Cortex of kidney (tissue), 1 donor: ENCODE measurements around the gene GLIS1.

Experiments used
- DNase-seq: peaks from one replicate; lab custom pipeline; 2025; lab: John Stamatoyannopoulos, UW

The GLIS1 gene

DNA sequence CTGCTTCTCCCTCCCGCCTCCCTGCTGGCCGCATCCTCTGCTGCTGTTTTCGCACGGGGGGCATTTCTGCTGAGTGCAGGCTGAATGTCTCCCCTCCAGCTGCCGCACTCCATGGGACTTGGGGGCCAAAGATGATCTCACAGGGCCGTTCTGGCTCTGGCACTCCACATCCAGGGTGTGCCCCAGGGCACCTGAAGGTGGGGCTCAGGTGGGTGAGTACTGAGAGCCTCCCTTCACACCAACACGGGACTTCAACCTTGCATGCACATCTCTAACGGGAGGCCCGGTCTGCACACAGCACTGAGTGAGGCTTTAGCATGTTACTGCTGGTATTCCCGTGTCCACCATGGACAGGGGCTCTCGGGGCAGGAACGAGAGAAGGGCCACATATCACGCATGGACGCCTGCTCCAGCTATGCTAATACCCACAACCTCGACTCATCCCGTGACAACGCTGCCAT is 190.9 kb downstream of the GLIS1 start:
- no peak for DNase-seq

DNA sequence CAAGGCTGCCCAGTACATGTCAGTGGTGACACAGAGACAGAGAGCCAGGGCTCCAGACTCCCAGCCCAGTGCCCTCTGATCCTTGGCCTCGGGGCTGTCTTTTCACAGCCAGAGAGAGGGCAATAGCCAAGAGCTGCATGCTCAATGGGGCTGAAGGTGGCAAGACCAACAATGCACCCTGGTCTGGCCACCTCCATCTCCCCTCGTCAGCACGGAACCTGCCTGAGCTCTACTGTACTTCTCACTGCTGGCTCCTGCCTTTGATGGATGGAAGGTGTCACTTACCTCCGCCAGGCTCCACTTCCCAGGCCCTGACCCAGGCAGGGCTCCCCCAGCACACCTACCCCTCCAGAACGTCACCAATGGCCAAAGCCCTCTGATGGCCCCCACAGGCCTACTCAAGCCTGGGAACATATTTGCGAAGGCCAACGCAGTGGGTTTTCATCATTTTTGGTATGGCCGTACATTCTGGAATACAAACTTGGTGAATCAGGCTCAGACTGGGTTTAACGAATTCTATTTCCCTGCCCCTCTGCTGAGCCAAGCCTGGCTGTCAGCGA is 191.7 kb downstream of the GLIS1 start:
- DNase-seq = no peak

DNA sequence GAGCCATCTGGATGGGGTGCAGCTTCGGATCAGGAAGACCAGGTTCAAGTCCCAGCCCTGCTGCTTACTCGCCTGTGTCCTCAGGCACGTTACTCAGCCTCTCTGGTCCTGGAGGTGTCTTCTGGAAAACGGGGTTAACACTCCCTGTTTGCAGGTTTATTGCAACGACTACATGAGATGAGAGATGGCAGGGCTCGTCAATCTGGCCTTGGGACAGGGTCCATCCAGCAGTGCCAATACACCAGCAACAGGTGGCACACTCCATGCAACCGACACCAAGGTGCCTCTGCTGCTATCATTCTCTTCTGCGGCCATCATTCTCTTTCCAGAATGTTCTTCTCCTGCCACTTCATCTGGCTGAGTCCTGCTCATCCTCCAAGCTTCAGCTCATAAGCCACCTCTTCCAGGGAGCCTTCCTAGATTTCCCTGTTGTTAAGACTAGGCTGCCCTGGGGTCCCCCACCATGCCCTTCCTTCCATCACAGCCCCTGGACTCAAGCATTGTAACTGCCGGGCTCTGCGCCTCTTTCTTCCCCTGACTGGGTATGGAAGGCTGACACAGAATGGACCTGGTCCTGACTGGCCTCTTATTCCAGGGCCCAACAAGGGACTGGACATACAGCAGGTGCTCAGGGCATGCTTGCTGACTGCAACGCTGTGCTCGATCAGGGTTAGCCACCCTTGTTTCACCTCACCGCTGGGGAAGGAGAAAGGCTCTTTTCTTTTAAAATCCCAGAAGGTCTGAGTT is 192.4 kb downstream of the GLIS1 start:
- DNase-seq = no peak

DNA sequence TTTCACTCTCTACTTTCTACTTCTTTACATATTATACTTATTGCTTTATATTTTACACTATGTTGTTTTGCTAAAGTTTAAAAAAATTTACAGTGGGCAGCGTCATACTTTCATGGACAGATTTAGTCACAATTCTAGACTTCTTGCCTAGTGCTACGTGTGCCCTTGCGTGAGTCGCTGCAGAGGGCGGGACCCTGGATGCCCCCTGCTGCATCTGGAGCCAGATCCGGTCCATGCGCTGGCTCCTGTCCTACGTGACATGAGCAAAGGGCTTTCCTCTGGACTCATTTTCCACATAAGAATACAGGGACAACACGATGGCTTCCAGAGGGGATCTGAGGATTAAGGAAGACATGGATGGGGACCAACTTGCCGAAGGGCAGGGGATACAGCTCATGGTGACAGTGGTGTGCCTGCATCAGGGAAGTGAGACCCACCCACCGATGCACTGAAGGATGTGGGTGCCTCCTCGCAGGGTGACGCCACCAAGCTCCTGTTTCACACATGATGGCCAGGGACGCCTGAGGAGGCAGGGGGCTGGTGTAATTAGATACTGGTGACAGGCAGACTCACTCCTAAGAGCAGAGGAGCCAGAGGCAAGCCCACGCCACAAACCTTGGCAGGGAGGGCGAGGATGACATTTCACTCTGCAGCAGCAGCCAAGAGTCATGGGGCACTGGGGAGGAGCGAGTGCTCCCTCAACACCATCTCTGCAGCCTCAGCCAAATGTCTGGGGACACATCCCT is 193.1 kb downstream of the GLIS1 start:
- no peak for DNase-seq

DNA sequence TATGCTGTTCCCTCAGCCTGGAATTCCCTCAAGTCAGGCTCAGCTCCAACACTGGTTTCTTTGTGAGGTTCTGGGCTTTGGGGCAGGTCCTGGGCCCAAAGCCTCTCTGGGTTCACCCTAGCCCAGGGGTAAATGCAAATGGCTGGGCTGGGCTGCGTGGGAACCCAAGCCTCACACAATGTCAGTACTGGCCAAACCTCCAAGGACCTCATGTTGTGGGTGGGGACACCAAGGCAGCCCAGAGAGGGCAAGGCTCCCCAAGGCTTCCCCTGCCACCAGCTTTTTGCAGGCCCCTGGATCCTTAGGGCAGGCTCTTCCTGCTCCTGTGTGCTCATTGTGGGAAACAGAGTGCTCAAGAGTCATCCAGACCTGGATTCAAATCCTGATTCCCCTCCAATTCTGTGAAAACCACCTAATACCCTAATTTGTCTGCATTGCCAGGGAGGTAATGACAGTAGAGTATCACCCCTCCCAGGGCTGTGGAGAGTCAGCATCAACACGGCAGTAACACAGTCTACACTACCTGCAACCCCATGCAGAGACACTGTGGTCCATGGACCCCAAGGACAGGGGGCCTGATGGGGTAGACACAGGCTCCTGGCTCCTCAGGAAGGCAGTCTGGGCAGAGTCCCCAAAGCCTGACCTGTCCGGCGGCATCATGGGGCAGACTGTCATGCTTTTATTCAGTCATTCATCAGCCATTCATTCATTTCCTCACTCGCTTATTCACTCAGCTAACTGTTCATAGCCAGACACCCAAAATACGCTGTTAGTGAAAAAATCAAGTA is 194.0 kb downstream of the GLIS1 start:
- DNase-seq = no peak

DNA sequence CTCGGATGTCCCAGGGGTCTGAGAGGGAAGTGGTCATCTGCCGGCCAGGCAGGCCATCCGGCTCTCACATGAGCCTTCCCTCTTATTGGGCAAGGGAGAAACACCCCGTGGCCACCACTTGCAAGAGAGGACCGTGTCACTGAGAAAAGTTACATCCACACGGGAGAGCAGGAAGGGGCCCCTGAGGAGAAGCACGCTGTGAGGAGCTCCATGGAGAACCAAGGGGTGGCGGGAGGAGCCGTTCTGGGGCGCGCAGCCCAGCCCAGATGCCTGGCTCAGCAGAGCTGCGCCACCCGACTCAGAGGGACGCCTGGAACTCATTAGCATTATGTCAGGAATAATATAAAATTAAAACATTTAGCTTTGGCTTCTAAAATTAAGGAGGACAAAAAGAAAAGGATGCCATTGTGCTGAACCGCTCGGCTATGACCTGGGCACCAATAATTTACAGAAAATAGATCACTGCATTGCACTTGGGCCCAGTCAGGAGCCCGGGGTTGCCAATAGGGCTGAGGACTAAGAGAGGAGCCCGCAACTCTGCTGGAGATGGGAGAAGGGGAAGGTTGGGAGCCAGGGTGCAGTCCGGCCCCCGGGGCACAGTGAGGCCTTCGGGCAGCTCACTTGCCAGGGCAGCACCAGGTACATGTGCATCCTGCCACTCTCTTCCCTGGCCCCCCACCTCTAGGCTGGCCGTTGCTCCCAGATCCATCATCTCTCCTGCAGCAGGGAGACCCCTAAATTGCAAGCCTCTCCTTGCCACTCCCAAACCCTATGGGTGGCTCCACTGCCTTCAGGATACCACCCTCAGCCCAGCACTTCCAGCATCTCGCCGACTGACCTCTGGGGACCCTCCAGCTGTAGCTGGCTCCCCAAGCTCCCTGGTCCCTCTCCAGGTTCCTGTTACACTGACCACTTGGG is 194.9 kb downstream of the GLIS1 start:
- DNase-seq = no peak

DNA sequence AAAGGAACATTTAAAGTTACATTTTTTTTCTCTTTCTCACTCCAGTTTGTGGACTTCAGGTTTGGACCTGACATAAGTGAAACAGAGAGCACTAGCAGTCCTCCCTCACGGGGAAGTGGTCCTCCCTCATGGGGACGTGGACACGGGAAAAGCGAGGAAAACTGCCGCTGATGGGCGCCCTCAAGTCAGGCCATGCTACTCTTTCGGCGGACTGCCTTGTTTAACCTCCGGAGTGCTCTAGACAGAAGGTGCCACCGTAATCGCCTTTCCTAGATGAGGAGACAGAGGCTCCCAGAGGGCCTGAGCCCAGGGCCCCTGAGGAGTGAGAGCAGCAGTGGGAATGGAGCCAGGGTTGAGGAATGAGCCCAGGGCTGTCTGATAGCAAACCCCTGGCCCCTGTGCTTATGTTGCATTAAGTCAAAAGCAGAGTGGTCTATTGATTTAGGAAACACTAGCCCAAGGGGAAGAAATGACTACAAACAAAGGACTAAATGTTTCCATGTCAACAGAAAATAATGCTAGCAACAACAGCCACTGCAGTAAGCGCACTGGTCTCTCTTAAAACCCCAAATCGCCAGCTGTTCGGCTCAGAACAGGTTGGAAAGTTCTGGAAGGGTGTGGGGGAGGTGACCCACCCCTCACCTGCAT is 195.7 kb downstream of the GLIS1 start:
- DNase-seq = no peak

DNA sequence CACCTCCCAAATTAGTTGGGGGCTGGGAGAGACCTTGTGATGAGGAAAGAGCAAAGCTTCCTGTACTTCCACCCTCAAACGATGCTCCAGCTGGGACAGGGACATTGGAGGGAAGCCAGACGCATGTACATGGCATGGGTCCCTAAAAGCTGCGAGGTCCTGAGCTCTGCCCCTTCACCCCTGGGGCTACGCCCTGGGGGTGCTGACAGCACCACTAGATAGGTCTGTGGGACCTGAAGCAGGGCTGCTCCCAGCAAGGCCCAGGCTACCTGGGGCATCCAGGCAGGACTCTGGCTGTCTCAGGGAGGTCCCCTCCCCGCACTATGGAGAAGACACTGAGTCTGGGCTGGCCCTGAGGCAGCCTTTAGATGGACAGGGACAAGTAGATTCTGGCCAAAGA is 196.4 kb downstream of the GLIS1 start:
- DNase-seq = no peak

DNA sequence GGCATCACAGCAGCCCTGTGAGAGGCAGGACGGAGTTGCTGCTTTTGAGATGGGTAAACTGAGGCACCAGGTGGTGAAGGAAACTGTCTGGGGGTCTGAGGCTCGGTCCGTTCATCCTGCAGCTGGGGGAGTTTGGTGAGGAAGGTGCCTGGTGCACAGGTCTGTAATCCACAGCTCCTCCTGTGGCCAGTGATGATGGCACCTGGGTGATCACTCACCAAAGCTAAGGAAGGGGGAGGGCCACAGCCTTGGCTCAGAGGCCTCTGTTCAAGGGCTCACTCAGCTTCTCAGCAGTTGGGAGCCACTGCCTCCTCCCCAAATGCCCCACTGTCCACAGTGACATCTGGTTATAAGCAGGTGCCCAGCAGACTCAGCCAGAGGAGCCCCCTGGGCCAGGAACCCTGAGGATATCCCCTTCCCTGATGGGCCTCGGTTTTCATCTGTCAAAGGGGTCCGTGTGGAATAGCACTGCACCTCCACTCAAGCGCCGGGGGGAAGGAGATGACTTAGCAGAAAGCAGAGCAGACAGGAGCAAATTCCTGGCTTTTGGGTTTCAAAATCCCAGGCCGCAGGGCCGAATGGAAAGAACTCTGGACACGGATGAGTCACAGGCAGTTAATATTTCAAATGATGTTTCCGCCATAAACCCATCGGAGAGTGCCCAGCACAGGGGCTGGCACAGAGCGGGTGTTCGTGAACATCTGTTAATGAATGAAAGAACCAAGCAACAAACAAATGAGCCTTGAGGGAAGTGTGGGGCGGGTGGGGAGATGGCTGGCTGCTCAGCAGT is 197.0 kb downstream of the GLIS1 start:
- DNase-seq = no peak

DNA sequence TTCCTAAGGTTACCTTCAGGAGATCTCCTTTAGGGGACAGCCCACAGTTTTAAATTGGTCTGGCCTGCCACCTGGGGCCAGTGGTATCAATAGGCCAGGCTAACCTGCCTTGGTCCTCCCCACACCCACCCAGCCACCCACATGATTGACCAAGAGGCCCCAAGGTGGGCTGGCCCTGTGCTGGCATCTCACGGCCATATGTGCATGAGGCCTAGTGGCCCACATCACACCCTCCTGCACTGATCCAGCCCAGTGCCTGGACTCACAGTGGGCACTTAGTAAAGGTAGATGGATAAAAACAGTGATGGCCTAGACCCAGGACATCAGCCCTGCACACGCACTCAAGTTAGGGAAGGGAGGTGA is 197.7 kb downstream of the GLIS1 start:
- DNase-seq = no peak

DNA sequence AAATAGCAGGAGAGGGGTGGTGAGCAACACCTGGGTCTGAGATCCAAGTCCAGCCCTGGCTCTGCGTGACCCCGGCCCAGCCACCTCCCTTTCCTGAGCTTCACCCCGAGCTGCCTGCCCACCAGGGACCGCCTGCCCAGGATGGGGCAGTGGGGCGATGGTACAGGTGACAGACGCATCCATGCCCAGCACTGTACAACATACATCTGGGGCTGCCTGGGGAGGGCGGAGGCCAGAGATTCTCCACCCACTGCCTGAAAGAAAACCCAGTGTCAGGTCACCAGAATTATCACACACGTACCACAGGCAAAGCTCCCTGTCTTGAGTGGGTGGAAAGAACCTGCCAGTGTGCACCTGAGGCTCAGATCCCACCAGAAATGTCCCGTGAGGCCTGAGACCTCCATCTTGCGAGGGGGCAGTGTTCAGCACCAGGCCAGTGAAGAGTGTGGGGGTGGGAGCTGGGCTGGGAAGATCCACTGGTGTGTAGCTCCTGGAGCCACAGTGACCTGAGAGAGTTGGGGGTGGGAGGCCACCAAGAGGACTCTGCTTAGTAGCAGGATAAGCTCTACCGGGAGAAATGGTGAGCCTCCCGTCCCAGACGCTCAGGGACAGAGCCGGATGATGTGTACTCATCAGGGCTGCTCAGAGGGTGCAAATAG is 198.2 kb downstream of the GLIS1 start:
- no peak for DNase-seq

DNA sequence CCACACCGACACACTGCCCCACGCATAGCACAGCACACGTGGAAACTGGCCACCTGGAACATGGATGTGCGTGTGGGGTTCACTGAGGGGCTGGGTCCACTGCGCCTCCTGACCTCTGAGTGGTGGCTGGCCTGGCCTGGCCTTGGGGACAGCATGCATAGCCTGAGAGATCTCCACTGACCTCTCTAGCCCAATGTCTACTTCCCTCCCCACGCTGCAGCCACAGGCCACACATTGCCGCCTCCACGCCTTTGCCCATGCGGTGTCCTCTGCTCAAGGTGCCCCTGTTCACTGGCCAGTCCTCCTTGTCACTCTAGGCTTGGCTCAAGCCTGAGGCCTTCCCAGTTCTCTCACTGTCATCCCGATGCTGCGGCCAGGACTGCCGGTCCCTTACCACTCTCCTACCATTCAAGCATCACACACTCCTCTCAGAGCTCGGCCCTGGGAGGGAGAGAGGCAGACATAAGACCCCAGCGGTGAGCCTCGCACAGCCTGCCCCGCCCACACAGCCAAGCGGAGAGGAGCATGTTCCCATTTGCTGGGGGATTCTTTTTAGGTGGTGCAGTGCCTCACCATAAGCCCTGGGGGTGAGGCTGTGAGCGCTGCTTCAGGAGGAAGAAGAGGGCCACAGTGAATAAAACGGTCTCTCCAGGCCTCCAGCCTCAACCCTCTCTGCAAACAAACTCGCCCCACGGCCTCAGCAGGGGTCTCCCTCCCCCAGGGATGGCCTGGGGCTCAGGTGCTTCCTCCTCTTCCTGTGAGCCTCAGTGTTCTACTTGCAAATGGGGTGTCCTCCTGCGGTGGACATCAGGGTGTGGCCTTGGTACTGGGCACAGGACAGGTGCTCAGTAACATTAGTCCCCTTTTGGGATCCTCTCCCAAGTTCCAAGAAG is 199.0 kb downstream of the GLIS1 start:
- DNase-seq = no peak

DNA sequence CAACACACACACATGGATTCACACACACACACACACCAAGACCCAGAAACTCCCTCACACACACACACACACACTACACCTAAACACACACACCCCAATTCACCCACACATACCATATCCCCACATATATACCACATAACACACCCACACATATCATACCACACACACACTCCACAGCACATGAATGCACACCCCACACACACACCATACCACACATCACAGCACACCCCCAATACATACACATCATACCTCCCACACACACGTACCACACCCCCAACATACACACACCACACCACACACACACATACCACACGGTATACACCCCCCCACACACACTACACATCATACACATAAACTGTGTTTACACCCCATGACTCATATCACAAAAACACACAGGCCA is 199.7 kb downstream of the GLIS1 start:
- no peak for DNase-seq

DNA sequence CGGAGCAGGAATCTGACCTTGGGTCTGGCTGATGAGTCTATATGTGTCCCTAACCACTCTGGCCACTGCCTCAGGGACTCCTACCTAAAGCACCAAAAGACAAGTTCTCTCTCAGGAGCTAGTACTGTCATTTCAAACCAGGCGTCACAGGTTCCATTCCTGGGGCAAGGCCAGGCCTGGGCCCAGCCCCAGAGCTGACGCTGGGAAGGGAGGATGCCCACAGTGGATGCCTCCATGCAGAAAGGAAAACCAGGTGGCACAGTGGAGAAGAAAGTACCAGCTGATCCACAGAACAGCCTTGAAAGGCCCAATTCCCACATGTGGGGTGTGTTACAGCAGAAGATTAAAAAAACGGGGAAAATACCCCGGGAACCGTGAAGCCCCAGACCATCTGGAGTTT is 202.4 kb downstream of the GLIS1 start:
- DNase-seq = no peak

DNA sequence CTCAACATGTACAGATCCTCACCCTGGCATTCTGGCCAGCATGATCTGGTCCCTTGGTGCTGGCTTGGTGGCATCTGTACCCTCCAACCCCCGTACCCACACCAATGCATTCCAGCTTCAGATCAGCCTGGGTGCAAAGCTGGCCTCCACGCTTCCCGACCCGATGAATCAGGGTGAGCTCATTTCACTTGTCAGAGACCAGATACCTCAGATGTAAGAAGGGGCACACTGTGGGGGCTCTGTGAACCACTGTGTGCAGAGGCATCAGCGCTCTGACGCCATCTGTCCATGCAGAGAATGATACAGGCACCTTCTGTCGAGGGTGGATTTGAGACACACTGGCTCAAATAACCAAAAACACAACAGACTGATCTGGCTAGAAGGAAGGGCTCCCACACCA is 203.1 kb downstream of the GLIS1 start:
- DNase-seq = no peak

DNA sequence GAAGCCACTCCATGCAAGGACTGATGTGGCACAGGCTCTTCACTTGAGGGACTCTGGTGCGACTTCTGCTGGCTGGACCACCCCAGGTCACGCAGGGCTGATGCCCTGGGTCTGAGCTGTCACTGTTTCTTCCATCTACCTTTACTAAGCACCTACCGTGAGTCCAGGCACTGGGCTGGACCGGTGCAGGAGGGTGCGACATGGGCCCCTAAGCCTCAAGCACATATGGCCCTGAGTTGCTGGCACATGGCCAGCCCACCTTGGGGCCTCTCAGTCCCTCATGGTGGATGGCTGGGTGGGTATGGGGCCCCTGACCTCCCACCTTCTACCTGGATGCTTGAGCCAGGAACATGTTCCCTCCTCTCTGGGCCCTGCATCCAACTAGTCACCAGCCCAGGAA is 203.7 kb downstream of the GLIS1 start:
- DNase-seq = no peak

DNA sequence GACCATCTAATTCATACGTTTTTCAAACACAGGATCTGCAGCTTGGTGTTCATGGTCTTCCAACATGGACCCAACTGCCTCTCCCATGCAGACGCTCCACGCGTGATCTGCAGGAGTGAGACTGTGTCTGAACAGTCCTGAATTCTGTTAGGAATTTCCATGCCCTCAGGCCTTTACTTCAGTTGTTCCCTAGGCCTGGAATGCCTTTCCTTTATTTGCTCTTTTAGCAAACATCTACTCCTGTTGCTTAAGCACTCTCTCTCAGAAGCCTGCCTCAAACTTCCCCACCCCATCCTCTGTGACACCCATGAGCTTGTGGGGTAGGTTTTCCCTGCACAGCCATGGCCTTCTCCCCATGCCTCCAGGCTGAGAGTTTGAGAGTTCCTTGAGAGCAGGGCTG is 206.1 kb downstream of the GLIS1 start:
- DNase-seq = no peak

DNA sequence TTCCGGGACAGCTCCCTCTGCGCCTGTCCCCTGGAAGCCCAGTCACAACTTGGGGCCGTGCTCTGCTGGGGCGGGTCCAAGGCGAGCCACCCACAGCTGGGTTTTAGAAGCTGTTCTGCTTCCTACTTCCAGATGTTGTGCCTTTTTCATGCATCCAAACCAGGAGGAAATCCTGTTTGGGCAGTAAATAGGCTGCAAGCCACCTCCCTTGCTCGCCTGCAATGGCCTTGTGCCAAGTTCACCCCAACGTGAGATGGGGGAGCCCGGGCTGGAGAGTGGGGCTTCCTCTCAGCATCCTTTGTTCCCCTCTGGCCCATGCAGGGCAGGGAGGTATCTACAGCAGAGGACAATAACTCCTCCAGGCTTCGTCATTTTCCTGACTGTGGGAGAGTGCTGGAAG is 206.6 kb downstream of the GLIS1 start:
- no peak for DNase-seq

DNA sequence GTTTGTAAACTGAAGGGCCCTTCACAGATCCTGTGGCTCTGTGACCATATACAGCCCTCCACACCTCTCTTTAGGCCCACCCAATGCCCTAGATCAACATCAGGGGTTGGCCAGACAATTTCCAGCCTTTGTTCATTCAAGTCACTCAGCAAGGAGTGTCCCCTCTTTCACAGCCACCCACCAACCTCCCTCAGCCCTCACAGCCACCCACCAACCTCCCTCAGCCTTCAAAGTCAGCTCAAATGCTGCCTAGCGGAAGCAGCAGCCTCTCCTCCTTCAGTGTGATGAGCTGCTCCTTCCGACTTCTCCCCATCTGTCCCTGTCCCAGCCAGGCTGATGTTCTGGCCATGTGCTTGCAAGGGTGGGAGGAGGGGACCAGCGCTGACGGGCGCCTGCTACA is 208.4 kb downstream of the GLIS1 start:
- DNase-seq = no peak
